Loucy (cell line): ENCODE measurements around the gene ARL14.

Source experiments
- H2AFZ ChIP-seq: fragments of 200-600 bp; sonication (generic); 2 replicates; pipeline ENCODE4 v1.6.0; 2016; ENCODE audit warnings: antibody characterized with exemption, mild to moderate bottlenecking, low read length, moderate library complexity
- H3F3A ChIP-seq: fragments of 200-600 bp; 2 replicates; pipeline ENCODE4 v1.6.0; 2016; ENCODE audit warnings: antibody characterized with exemption, low read depth, mild to moderate bottlenecking
- H3K27me3 ChIP-seq: fragments of 200-600 bp; sonication (generic); 2 replicates; pipeline ENCODE4 v1.6.1; 2014; ENCODE audit warnings: low read length, mild to moderate bottlenecking; ENCODE audit not compliant: insufficient read depth, poor library complexity, severe bottlenecking
- H3K36me3 ChIP-seq: fragments of 200-600 bp; sonication (generic); 2 replicates; pipeline ENCODE4 v1.6.1; 2016; ENCODE audit warnings: low read length; ENCODE audit not compliant: insufficient read depth
- H3K4me1 ChIP-seq: fragments of 200-600 bp; sonication (generic); 2 replicates; pipeline ENCODE4 v1.5.1; 2014; ENCODE audit warnings: low read length, mild to moderate bottlenecking; ENCODE audit not compliant: insufficient read depth, poor library complexity, severe bottlenecking
- H3K4me2 ChIP-seq: fragments of 200-600 bp; sonication (generic); 2 replicates; pipeline ENCODE4 v1.6.0; 2014; ENCODE audit warnings: antibody characterized with exemption, low read length, low read depth, mild to moderate bottlenecking; ENCODE audit not compliant: poor library complexity, severe bottlenecking
- H3K4me3 ChIP-seq: fragments of 200-600 bp; sonication (generic); 2 replicates; pipeline ENCODE4 v1.5.1; 2014; ENCODE audit warnings: low read length, mild to moderate bottlenecking, mixed read lengths; ENCODE audit not compliant: poor library complexity, severe bottlenecking
- H3K79me2 ChIP-seq: fragments of 200-600 bp; sonication (generic); 2 replicates; pipeline ENCODE4 v1.6.1; 2014; ENCODE audit warnings: low read length; ENCODE audit not compliant: insufficient read depth
- H3K9ac ChIP-seq: fragments of 200-600 bp; sonication (generic); 2 replicates; pipeline ENCODE4 v1.6.0; 2014; ENCODE audit warnings: mild to moderate bottlenecking, low read depth, low read length, moderate library complexity; ENCODE audit not compliant: poor library complexity, severe bottlenecking
- H3K9me2 ChIP-seq: fragments of 200-600 bp; sonication (generic); replicated peaks from 2 replicates; pipeline ENCODE4 v1.6.1; 2016; ENCODE audit warnings: low read depth, low read length, mixed read lengths
- H3K9me3 ChIP-seq: fragments of 200-600 bp; sonication (generic); 2 replicates; pipeline ENCODE4 v1.6.1; 2014; ENCODE audit warnings: mild to moderate bottlenecking, antibody characterized with exemption, low read length, low read depth; ENCODE audit not compliant: insufficient read depth
- H4K20me1 ChIP-seq: fragments of 200-600 bp; sonication (generic); 2 replicates; pipeline ENCODE4 v1.6.0; 2014; ENCODE audit warnings: antibody characterized with exemption, low read length, mild to moderate bottlenecking; ENCODE audit not compliant: insufficient read depth, poor library complexity, severe bottlenecking
- EZH2phosphoT487 ChIP-seq: fragments of 200-600 bp; IDR thresholded peaks from 2 replicates; pipeline ENCODE4 v1.6.1; 2018; ENCODE audit warnings: antibody characterized with exemption, mild to moderate bottlenecking, moderate library complexity, borderline replicate concordance
- TF ChIP-seq, protein P1 (sequence below): fragments of 200-600 bp; sonication (generic); conservative IDR thresholded peaks from 2 replicates; pipeline ENCODE4 v1.5.1; 2014; ENCODE audit warnings: mild to moderate bottlenecking, antibody characterized with exemption, low read length

The ARL14 gene

GRCh38 chr3:160684368-160684740 lies 7.4 kb downstream of the ARL14 start:
- no peaks in the 10 kb centered on the region for H3F3A ChIP-seq
- no peak overlapping the region for H3K4me2 ChIP-seq
- H3K9me3 ChIP-seq, result no peaks in the 10 kb centered on the region
- H3K27me3 ChIP-seq, result no peaks in the 10 kb centered on the region
- no peak overlapping the region for H2AFZ ChIP-seq
- no peaks in the 10 kb centered on the region for H3K36me3 ChIP-seq
- no peaks in the 10 kb centered on the region for H3K4me1 ChIP-seq
- H3K9ac ChIP-seq, result no peak overlapping the region
- TF ChIP-seq, protein P1, sequence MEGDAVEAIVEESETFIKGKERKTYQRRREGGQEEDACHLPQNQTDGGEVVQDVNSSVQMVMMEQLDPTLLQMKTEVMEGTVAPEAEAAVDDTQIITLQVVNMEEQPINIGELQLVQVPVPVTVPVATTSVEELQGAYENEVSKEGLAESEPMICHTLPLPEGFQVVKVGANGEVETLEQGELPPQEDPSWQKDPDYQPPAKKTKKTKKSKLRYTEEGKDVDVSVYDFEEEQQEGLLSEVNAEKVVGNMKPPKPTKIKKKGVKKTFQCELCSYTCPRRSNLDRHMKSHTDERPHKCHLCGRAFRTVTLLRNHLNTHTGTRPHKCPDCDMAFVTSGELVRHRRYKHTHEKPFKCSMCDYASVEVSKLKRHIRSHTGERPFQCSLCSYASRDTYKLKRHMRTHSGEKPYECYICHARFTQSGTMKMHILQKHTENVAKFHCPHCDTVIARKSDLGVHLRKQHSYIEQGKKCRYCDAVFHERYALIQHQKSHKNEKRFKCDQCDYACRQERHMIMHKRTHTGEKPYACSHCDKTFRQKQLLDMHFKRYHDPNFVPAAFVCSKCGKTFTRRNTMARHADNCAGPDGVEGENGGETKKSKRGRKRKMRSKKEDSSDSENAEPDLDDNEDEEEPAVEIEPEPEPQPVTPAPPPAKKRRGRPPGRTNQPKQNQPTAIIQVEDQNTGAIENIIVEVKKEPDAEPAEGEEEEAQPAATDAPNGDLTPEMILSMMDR, result no peak
- TF ChIP-seq EZH2phosphoT487, result no peak
- no peaks in the 10 kb centered on the region for H3K79me2 ChIP-seq
- H3K4me3 ChIP-seq, result no peak overlapping the region
- no peaks in the 10 kb centered on the region for H4K20me1 ChIP-seq
- H3K9me2 ChIP-seq, result no peaks in the 10 kb centered on the region

DNA sequence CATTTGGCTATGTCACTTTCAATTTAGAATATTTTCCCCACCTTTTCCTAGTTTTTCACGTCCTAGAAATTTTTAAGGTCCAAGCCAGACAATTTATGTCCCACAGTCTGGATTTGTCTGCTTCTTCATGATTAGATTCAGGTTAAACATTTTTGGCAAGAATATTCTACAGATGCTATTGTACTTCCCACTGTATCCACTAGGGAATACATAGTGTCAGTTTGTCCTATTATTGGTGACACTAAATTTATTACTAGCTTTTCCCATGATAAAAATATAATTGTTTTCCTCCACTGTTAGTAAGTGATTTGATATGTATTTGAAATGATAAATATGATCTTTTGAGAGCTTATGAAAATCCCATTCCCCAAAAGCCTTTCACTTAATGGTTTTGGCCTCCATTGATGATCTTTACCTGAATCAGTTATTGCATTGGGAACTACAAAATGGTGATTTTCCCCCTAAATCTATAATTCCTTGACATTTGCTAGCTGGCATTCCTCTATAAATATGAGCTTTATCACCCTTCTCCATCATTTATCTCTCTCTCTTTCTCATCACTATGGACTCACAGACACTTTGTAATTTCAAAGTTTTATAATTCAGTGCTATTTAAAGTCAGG lies 8.3 kb downstream of the ARL14 start:
- H2AFZ ChIP-seq, result no peak overlapping the region
- TF ChIP-seq, protein P1, result peak; percentile 44
- no peak for TF ChIP-seq EZH2phosphoT487
- H3K36me3 ChIP-seq, result no peaks in the 10 kb centered on the region
- H3K9ac ChIP-seq, result no peak overlapping the region
- H3F3A ChIP-seq, result no peaks in the 10 kb centered on the region
- no peak overlapping the region for H3K4me3 ChIP-seq
- no peaks in the 10 kb centered on the region for H3K27me3 ChIP-seq
- no peak overlapping the region for H3K4me2 ChIP-seq
- no peaks in the 10 kb centered on the region for H4K20me1 ChIP-seq
- no peaks in the 10 kb centered on the region for H3K9me2 ChIP-seq
- no peaks in the 10 kb centered on the region for H3K9me3 ChIP-seq
- H3K79me2 ChIP-seq, result no peaks in the 10 kb centered on the region
- H3K4me1 ChIP-seq, result no peaks in the 10 kb centered on the region

GRCh38 chr3:160686955-160687535 lies 10.1 kb downstream of the ARL14 start:
- Histone ChIP-seq H3F3A (no peaks in the 10 kb centered on the region), H3K9me3 (no peaks in the 10 kb centered on the region), H2AFZ (no peak overlapping the region), H3K79me2 (no peaks in the 10 kb centered on the region), H4K20me1 (no peaks in the 10 kb centered on the region), H3K4me1 (no peaks in the 10 kb centered on the region), H3K4me3 (no peak overlapping the region), H3K27me3 (no peaks in the 10 kb centered on the region), H3K4me2 (no peak overlapping the region), H3K9ac (no peak overlapping the region), H3K9me2 (no peaks in the 10 kb centered on the region), H3K36me3 (no peaks in the 10 kb centered on the region)
- TF ChIP-seq, protein P1, result peak; percentile 73
- TF ChIP-seq EZH2phosphoT487, result no peak
